ENCODE data around the gene MAPKAPK3. TPM values are rescaled to one million over a fixed set of nuclear protein-coding genes. Genes with fewer than 3 reads are reported as not detected.

The MAPKAPK3 gene
- total RNA-seq, 4 donors from 2014 or later: 21.3 to 37.8 (median 26.9) TPM

- no peaks in the 10 kb centered on the region for H3K36me3 ChIP-seq
- no peaks in the 10 kb centered on the region for H3K9me3 ChIP-seq
- no peak overlapping the region for H3K4me3 ChIP-seq
- intact Hi-C loops (cut with DNase I; ENCODE audit: low total_unique reads): no loop called here
- H3K27ac ChIP-seq: no peak overlapping the region
- no peak for DNase-seq
- peaks cover 0 to 21% (median 16%) of the 10 kb centered on the region in 4 donors for H3K4me1 ChIP-seq
- no peak for TF ChIP-seq POLR2AphosphoS5 (IDR thresholded peaks at IDR 0.05)
- TF ChIP-seq, protein P1, sequence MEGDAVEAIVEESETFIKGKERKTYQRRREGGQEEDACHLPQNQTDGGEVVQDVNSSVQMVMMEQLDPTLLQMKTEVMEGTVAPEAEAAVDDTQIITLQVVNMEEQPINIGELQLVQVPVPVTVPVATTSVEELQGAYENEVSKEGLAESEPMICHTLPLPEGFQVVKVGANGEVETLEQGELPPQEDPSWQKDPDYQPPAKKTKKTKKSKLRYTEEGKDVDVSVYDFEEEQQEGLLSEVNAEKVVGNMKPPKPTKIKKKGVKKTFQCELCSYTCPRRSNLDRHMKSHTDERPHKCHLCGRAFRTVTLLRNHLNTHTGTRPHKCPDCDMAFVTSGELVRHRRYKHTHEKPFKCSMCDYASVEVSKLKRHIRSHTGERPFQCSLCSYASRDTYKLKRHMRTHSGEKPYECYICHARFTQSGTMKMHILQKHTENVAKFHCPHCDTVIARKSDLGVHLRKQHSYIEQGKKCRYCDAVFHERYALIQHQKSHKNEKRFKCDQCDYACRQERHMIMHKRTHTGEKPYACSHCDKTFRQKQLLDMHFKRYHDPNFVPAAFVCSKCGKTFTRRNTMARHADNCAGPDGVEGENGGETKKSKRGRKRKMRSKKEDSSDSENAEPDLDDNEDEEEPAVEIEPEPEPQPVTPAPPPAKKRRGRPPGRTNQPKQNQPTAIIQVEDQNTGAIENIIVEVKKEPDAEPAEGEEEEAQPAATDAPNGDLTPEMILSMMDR (IDR thresholded peaks at IDR 0.05): no peak
- TF ChIP-seq POLR2A (IDR thresholded peaks at IDR 0.05): no peak
- TF ChIP-seq EP300 (IDR thresholded peaks at IDR 0.05; ENCODE audit: low read depth): no peak
- in situ Hi-C loops (cut with MboI; ENCODE audit: low pct_ligation_motif_present in 1 of 4, low pct_unique_long_range_greater_than_20kb in 1 of 4, low sequenced_read_pairs in 3 of 4): loop anchor here in 2 of 4 donors (10.0 kb wide), 1 partner anchor 749 kb away; no protein-coding TSS in a partner anchor
- H3K27me3 ChIP-seq: no peaks in the 10 kb centered on the region
- WGBS, 2 donors (ENCODE audit: low coverage in 1 of 2): 76 to 81% methylated on average over 8 to 18 of the region's 18 CpGs
Measured at GRCh38 chr3:50625231-50626182, 8.6 kb downstream of the MAPKAPK3 start.

DNA sequence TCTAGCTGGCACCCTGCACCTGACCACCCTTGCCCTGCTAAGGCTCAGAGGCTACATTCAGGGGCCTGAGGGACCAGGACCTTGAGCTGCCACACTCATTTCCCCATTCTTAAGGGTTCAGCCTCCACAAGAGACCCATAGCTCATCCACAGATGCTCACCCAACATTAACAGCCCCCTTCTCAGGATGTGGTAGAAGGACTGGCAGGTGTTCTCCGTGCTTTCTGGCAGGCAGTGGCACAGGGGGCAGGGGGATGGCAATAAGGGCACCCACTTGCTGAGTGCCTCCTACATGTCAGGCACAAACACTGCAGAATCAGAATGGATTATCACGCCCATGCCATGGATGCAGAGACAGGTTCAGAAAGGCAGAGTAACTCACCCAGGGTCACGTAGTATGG lies 9.4 kb downstream of the MAPKAPK3 start:
- Histone ChIP-seq H3K27ac (no peak overlapping the region), H3K27me3 (no peaks in the 10 kb centered on the region), H3K4me3 (no peak overlapping the region), H3K9me3 (no peaks in the 10 kb centered on the region), H3K36me3 (no peaks in the 10 kb centered on the region), H3K4me1 (peaks cover 0 to 25% (median 16%) of the 10 kb centered on the region in 4 donors)
- in situ Hi-C loops (cut with MboI; ENCODE audit: low pct_ligation_motif_present in 1 of 4, low pct_unique_long_range_greater_than_20kb in 1 of 4, low sequenced_read_pairs in 3 of 4) (loop anchor here in 2 of 4 donors (10.0 kb wide), 1 partner anchor 748 kb away; no protein-coding TSS in a partner anchor), intact Hi-C loops (cut with DNase I; ENCODE audit: low total_unique reads) (no loop called here)
- TF ChIP-seq EP300 (IDR thresholded peaks at IDR 0.05; ENCODE audit: low read depth): no peak
- no peak for TF ChIP-seq POLR2AphosphoS5 (IDR thresholded peaks at IDR 0.05)
- TF ChIP-seq, protein P1 (IDR thresholded peaks at IDR 0.05): no peak
- TF ChIP-seq POLR2A (IDR thresholded peaks at IDR 0.05): no peak
- WGBS, 2 donors (ENCODE audit: low coverage in 1 of 2): 88% methylated on average over 3 of the region's 3 CpGs; no CpG with 5 or more reads in 1 of the 2 donors
- no peak for DNase-seq

GRCh38 chr3:50627407-50628051 lies 10.6 kb downstream of the MAPKAPK3 start:
- no peaks in the 10 kb centered on the region for H3K36me3 ChIP-seq
- no peak for TF ChIP-seq EP300 (IDR thresholded peaks at IDR 0.05; ENCODE audit: low read depth)
- TF ChIP-seq, protein P1 (IDR thresholded peaks at IDR 0.05): no peak
- TF ChIP-seq POLR2AphosphoS5 (IDR thresholded peaks at IDR 0.05): no peak
- no peak for TF ChIP-seq POLR2A (IDR thresholded peaks at IDR 0.05)
- no peaks in the 10 kb centered on the region for H3K27me3 ChIP-seq
- in situ Hi-C loops (cut with MboI; ENCODE audit: low pct_ligation_motif_present in 1 of 4, low pct_unique_long_range_greater_than_20kb in 1 of 4, low sequenced_read_pairs in 3 of 4): loop anchor here in 2 of 4 donors (10.0 kb wide), 1 partner anchor 747 kb away; no protein-coding TSS in a partner anchor
- intact Hi-C loops (cut with DNase I; ENCODE audit: low total_unique reads): no loop called here
- 60% methylated on average over 6 of the region's 6 CpGs; no CpG with 5 or more reads in 1 of the 2 donors for WGBS, 2 donors (ENCODE audit: low coverage in 1 of 2)
- no peak overlapping the region for H3K4me3 ChIP-seq
- no peak overlapping the region for H3K27ac ChIP-seq
- H3K9me3 ChIP-seq: no peaks in the 10 kb centered on the region
- peaks cover 0 to 25% (median 16%) of the 10 kb centered on the region in 4 donors for H3K4me1 ChIP-seq
- no peak for DNase-seq

GRCh38 chr3:50628601-50629000 lies 11.7 kb downstream of the MAPKAPK3 start:
- TF ChIP-seq EP300 (IDR thresholded peaks at IDR 0.05; ENCODE audit: low read depth): no peak
- TF ChIP-seq POLR2AphosphoS5 (IDR thresholded peaks at IDR 0.05): no peak
- TF ChIP-seq POLR2A (IDR thresholded peaks at IDR 0.05): no peak
- TF ChIP-seq, protein P1 (IDR thresholded peaks at IDR 0.05): no peak
- Histone ChIP-seq H3K27ac (no peak overlapping the region), H3K27me3 (no peaks in the 10 kb centered on the region), H3K36me3 (no peaks in the 10 kb centered on the region), H3K9me3 (no peaks in the 10 kb centered on the region), H3K4me1 (peaks cover 0 to 29% (median 15%) of the 10 kb centered on the region in 4 donors), H3K4me3 (no peak overlapping the region)
- DNase-seq: no peak
- intact Hi-C loops (cut with DNase I; ENCODE audit: low total_unique reads) (no loop called here), in situ Hi-C loops (cut with MboI; ENCODE audit: low pct_ligation_motif_present in 1 of 4, low pct_unique_long_range_greater_than_20kb in 1 of 4, low sequenced_read_pairs in 3 of 4) (loop anchor here in 2 of 4 donors (10.0 kb wide), 1 partner anchor 746 kb away; no protein-coding TSS in a partner anchor)
- 88 to 90% methylated on average over 2 to 3 of the region's 3 CpGs for WGBS, 2 donors (ENCODE audit: low coverage in 1 of 2)
